Kidney (tissue), 14 donors: ENCODE data around the gene HOXA13. TPM values are rescaled to one million over a fixed set of nuclear protein-coding genes. Genes with fewer than 3 reads are reported as not detected.

Experiments used
- DNase-seq, 5 donors: peaks; one replicate each; pipeline ENCODE4 v3.0.0-alpha.2; 2013 to 2020
- FAIRE-seq: peaks from 2 replicates; lab custom pipeline; 2012; peaks lifted over from hg19 to GRCh38; lab: Jason Lieb, UNC
- H3K27ac ChIP-seq, 2 donors: one replicate each; pipeline ENCODE4 v1.7.0; 2013; ENCODE audit warnings: low read depth in 2 of 2, low read length in 2 of 2, inconsistent platforms in 1 of 2
- H3K27me3 ChIP-seq: one replicate; pipeline ENCODE4 v1.7.1; 2013; ENCODE audit warnings: low read length, inconsistent platforms; ENCODE audit not compliant: control insufficient read depth, insufficient read depth
- H3K36me3 ChIP-seq, 3 donors: one replicate each; pipeline versions ENCODE4 v1.7.0 to v1.7.1; 2013; ENCODE audit warnings: low read length in 3 of 3, control low read depth in 1 of 3, inconsistent platforms in 1 of 3; ENCODE audit not compliant: insufficient read depth in 3 of 3, control insufficient read depth in 2 of 3
- H3K4me1 ChIP-seq, 3 donors: one replicate each; pipeline versions ENCODE4 v1.7.0 to v1.7.1; 2013; ENCODE audit warnings: low read length in 3 of 3, inconsistent platforms in 1 of 3, low read depth in 1 of 3; ENCODE audit not compliant: control insufficient read depth in 2 of 3, insufficient read depth in 2 of 3
- H3K4me3 ChIP-seq, 3 donors: one replicate each; pipeline versions ENCODE4 v1.7.0 to v1.8.1; 2013; ENCODE audit warnings: low read length in 3 of 3, control low read depth in 1 of 3, inconsistent platforms in 1 of 3
- H3K9ac ChIP-seq, 3 donors: one replicate each; pipeline versions ENCODE4 v1.7.0 to v1.7.1; 2013; ENCODE audit warnings: low read length in 3 of 3, control low read depth in 1 of 3, inconsistent platforms in 1 of 3
- H3K9me3 ChIP-seq, 3 donors: one replicate each; pipeline versions ENCODE4 v1.7.0 to v1.7.1; 2013; ENCODE audit warnings: low read length in 3 of 3, control low read depth in 1 of 3, inconsistent platforms in 1 of 3; ENCODE audit not compliant: control insufficient read depth in 2 of 3, insufficient read depth in 1 of 3
- CTCF ChIP-seq: IDR thresholded peaks from 3 replicates; pipeline ENCODE4 v1.5.1; 2012; ENCODE audit warnings: mild to moderate bottlenecking, moderate library complexity, borderline replicate concordance; ENCODE audit not compliant: insufficient read depth; ENCODE audit errors: extremely low read depth
- intact Hi-C: fragments of 100-400 bp; cut with DNase I; formaldehyde crosslinking; loops from one replicate; pipeline ENCODE4 v1.11.1; 2022
- polyA plus RNA-seq: library from polyadenylated mRNA; stranded (reverse); fragments of 350-450 nt; fragmentation: Illumina TruSeq; extraction: RNeasy Lipid Tissue Mini Kit (QIAGEN cat#74804); gene quantifications from one replicate; pipeline ENCODE4 v1.2.3, GENCODE V29; 2014; ENCODE audit warnings: low read depth, low replicate concordance; ENCODE audit not compliant: insufficient read depth
- total RNA-seq: library from RNA; stranded (reverse); fragmentation: NEBNext Ultra II Directional; extraction: Animal tissue kit (Norgen Biotek cat#: 25700); gene quantifications from one replicate; pipeline ENCODE4 v1.2.1, GENCODE V29; 2021
- donor health status: control.
- donor health status: control.
- donor health status: control.
- donor health status: control.
- donor health status: control.
- donor health status: DM: yes; HTN: yes; CAD: no.
- donor health status: Normal renal cell carcinoma (clear cell type).

The HOXA13 gene
- total and polyA plus RNA-seq, 2 donors from 2014 or later: 0.17 to 0.44 TPM

GRCh38 chr7:27248427-27248806 lies 48.5 kb upstream of the HOXA13 start:
- Histone ChIP-seq H3K4me3 (no peak overlapping the region), H3K9ac (no peak overlapping the region), H3K36me3 (no peaks in the 10 kb centered on the region), H3K9me3 (no peaks in the 10 kb centered on the region), H3K27me3 (peaks cover 91% of the 10 kb centered on the region), H3K4me1 (peaks cover 0 to 6% (median 0%) of the 10 kb centered on the region in 3 donors), H3K27ac (no peak overlapping the region)
- FAIRE-seq (no peak), DNase-seq (no peak)
- no peak for TF ChIP-seq CTCF
- intact Hi-C loops: no loop called here

GRCh38 chr7:27247452-27248426 lies 47.8 kb upstream of the HOXA13 start:
- H3K9me3 ChIP-seq: no peaks in the 10 kb centered on the region
- H3K9ac ChIP-seq: no peak overlapping the region
- TF ChIP-seq CTCF: no peak
- peaks cover 0 to 6% (median 0%) of the 10 kb centered on the region in 3 donors for H3K4me1 ChIP-seq
- intact Hi-C loops: no loop called here
- H3K27me3 ChIP-seq: peaks cover 88% of the 10 kb centered on the region
- FAIRE-seq: no peak
- H3K4me3 ChIP-seq: no peak overlapping the region
- no peak for DNase-seq
- no peak overlapping the region for H3K27ac ChIP-seq
- H3K36me3 ChIP-seq: no peaks in the 10 kb centered on the region

GRCh38 chr7:27247000-27247399 lies 47.1 kb upstream of the HOXA13 start:
- no peak for FAIRE-seq

More at GRCh38 chr7:27247000-27247399, 47.1 kb upstream of the HOXA13 start:
- Histone ChIP-seq H3K4me1 (peaks cover 0 to 9% (median 0%) of the 10 kb centered on the region in 3 donors), H3K27me3 (peaks cover 88% of the 10 kb centered on the region), H3K9ac (no peak overlapping the region), H3K9me3 (no peaks in the 10 kb centered on the region), H3K4me3 (no peak overlapping the region), H3K36me3 (no peaks in the 10 kb centered on the region), H3K27ac (no peak overlapping the region)
- intact Hi-C loops: no loop called here
- no peak for DNase-seq
- no peak for TF ChIP-seq CTCF
